HG03097 (cell line): ENCODE data around the gene ABO.
"Not testable (repeated sequence)": the region's sequence is repeated elsewhere in the genome, so short reads cannot be mapped to it uniquely, and the experiment has no call there.

Source experiments
- ATAC-seq: cut with Tn5 transposase; IDR thresholded peaks from one replicate; pipeline ENCODE4 v1.9.1; 2021; ENCODE audit not compliant: unreplicated experiment, low FRiP score

Gene ABO

DNA sequence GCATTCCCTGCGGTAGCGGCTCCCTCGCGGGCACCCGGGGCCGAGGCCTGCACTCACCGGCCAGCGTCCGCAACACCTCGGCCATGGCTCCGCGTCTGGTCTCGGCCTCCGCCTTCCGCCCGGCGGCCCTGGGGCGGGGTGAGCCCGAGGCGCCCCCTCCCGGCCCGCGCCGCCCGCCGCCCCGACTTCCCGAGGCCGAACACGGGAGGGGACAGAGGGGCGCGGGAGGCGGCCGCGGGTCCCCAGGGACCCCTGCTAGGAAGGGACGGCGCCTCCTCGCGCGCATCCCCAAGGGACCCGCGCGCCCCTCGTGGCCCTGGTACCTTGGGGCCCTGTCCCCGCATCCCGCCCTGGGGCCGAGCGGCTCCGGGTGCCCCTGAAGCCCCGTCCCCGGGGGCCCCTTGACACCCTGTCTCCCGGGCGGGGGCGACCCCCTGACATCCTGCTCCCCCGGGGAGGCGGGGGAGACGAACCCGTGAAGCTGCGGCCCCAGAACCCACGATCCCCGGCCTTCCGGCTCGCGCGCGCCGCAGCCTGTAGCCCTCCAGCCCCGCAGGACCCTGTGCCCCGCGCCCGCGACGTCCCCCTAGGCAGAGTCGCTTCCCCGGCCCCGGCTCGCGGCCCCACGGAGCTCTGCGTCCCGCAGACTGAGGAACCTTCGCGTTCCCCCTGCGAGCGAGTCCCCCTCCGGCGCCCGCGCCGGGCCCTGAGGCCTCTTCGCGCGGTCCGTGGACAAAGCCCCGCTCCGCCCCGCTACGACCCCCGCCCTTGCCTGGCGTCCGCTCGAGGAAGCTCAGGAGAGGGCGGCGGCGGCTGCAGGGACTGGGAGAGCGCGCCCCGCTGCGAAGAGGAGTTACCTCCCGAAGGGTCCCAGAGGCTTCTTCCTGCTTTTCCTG is at the start of gene ABO:
TSS of gene ABO (minus strand) at position 97 of the 896 bp plus-strand sequence.
- ATAC-seq = no peak

GRCh38 chr9:133323991-133324703 is 49.1 kb upstream of the ABO start:
- no peak for ATAC-seq

- no peak for ATAC-seq
Observed at GRCh38 chr9:133323211-133323610, 48.2 kb upstream of the ABO start.

GRCh38 chr9:133322701-133323100 is 47.7 kb upstream of the ABO start:
- ATAC-seq = no peak

GRCh38 chr9:133321411-133321935 is 46.5 kb upstream of the ABO start:
- no peak for ATAC-seq

DNA sequence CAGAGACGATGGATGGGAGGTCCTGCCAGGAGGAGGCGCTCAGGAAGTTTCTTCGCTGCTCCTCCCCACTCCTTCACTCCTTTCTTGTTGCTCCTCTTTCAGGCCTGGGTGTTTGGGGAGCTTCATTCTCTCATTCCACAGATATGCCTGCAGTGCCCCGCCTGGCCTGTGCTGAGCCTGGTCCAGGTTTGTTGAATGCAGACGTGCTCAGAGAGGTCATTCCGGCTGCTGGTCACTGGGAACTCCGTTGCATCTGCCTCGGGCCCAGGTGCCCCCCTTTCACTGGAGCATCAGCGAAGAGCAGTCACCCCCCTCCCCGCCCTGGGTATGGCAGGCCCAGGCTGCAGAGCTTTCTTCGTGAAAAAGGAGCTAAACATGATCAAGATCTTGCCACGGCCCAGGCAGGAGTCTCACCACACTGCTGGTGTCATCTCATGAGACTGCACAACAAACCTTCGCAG is 45.5 kb upstream of the ABO start:
- ATAC-seq = no peak

DNA sequence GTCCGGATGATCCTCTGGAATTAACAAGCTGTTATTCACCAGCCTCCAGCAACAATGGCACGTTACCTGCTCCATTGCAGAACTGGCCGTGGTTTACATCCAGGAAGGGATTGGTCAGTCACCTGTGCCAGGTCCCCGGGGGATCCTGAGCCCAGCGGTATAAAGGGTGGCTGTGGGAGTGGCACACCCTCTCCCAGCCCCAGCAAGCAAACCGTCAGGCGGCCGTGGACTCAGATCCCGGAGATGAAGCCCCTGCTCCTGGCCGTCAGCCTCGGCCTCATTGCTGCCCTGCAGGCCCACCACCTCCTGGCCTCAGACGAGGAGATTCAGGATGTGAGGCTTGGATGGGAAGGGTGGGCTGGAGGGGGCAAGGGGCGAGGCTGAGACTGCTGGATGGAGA is 42.5 kb upstream of the ABO start:
- ATAC-seq = not testable (repeated sequence)

GRCh38 chr9:133315997-133316396 is 41.0 kb upstream of the ABO start:
- no peak for ATAC-seq

DNA sequence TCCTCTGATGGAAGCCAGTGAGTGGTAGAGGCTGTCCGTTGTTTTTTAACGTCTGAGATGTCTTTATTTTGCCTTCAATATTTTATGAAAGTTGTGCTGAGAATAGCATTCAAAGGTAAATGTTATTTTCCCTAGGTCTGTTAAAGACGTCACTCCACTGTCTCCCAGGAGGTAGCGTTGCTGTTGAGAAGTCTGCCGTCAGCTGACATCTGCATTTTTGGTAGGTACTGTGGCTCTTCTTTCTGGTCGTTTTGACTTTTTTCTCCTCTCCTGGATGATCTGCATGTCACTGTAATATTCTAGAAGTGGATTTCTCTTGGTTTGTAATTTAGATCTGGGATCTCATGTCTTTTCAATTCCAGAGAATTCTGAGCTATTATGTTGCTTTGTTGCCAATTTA is 34.6 kb upstream of the ABO start:
- no peak for ATAC-seq

DNA sequence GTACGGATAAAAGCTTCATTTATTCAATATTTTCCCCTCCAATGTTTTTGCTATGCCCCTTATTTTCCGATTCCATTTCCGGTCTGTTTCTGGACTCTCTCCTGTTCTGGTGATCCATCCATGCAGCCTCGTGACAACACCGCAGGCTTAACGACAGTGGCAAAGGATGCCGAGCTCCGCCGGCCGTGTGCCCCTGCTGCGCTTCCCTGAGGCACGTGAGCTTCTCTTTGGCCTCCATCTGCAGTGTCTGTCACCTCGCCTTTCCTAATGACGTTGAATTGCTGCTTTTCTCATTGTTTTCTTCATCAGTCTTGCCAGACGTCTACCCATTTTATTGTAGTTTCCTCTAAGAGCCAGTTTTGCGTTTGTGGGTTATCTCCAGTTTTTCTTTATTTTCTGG is 32.3 kb upstream of the ABO start:
- ATAC-seq = no peak

- ATAC-seq = no peak
Observed at GRCh38 chr9:133306242-133307204, 31.5 kb upstream of the ABO start.

DNA sequence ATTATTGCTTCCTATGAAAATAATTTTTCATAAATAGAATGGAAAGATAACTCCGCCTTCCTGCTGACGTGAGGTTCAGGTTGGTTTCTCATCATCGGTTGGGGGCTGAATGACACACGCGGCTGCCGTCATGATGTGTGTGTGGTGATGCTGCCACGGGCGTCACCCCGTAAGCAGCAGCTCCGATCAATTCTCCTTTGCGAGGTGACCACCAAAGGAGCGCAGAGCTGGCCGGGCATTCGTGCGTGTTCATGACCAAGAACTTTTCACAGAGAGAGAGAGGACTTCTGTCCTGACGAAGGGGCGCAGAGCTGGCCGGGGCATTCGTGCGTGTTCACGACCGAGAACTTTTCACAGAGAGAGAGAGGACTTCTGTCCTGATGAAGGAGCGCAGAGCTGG is 30.7 kb upstream of the ABO start:
- no peak for ATAC-seq

GRCh38 chr9:133304477-133305377 is 29.7 kb upstream of the ABO start:
- no peak for ATAC-seq

- ATAC-seq = no peak
Observed at GRCh38 chr9:133304158-133304470, 29.1 kb upstream of the ABO start.

GRCh38 chr9:133303266-133304157 is 28.5 kb upstream of the ABO start:
- ATAC-seq = no peak

DNA sequence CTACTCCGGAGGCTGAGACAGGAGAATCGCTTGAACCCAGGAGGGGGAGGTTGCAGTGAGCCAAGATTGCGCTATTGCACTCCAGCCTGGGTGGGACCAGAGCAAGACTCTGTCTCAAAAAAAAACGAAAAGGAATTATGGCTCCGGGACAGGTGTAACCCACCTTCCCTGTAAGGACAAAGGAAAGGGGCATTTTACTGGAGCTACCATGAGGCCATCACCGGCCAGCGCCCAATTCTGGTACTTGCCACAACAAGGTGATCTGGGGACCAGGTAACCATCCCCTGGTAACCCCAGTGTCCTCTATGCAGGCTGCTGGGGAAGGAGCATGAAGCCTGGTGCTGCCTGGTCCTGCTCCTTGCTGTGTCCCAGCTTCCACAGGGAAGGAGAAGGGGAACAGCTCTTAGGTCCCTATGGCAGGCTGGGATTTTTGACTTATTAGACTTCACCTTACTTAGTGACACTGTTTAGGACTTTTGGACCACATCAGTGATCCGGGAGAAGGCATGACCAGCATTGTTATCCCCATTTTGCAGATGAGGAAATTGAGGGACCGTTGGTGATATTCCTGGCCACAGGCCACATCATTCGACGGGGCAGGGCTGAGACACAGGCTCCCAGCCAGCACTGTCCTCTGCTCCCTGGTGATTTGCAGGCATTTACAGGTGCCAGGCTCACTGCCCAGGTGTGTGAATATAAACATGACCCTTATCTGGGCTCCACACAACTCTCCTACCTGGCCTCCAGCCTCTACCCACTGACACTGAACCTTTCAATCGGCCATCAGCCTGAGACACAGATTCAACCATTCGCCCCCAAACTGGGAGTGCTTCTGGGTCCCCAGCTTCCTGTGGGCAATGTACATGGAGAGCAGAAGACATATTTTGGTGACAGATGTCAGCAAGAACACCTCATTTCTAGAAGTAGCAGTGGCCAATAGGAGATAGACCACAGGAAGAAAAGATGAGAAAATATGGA is 26.5 kb upstream of the ABO start:
- ATAC-seq = no peak

GRCh38 chr9:133299996-133300395 is 25.0 kb upstream of the ABO start:
- not testable (repeated sequence) for ATAC-seq
